GM12878 (cell line): Measurements from ENCODE around the gene MGMT. TPM values are rescaled to one million over a fixed set of nuclear protein-coding genes. Genes with fewer than 3 reads are reported as not detected.

ENCODE experiments used
- ATF7 ChIP-seq: fragments of 450-650 bp; IDR thresholded peaks from 2 replicates; pipeline ENCODE4 v1.6.1; 2016; ENCODE audit warnings: low read depth, mild to moderate bottlenecking
- CBX3 ChIP-seq: fragments of 200-600 bp; sonication (generic); IDR thresholded peaks from 2 replicates; pipeline ENCODE4 v1.6.1; 2016; ENCODE audit warnings: low read depth, borderline replicate concordance
- CBX5 ChIP-seq: sonication (generic); IDR thresholded peaks from 2 replicates; pipeline ENCODE4 v1.6.1; 2016; ENCODE audit warnings: low read depth, moderate library complexity, mild to moderate bottlenecking, inconsistent platforms
- CEBPB ChIP-seq, 2 experiments: fragments of 150-350 bp in 1 of 2; IDR thresholded peaks; 2 replicates each; pipeline ENCODE4 v1.6.1; 2012 to 2014; ENCODE audit warnings: low read depth in 2 of 2, low read length in 2 of 2, borderline replicate concordance in 1 of 2, inconsistent platforms in 1 of 2
- CHD4 ChIP-seq: fragments of 200-600 bp; sonication (generic); IDR thresholded peaks from 2 replicates; pipeline ENCODE4 v1.6.1; 2016; ENCODE audit warnings: mild to moderate bottlenecking
- EZH2 ChIP-seq: IDR thresholded peaks from 2 replicates; pipeline ENCODE4 v1.6.1; 2012; ENCODE audit warnings: low read depth, mild to moderate bottlenecking, control low read depth, inconsistent platforms, low read length, borderline replicate concordance; ENCODE audit not compliant: control insufficient read depth
- HDAC2 ChIP-seq: fragments of 200-600 bp; sonication (generic); IDR thresholded peaks from 2 replicates; pipeline ENCODE4 v1.6.1; 2017
- NFYA ChIP-seq: IDR thresholded peaks from 2 replicates; pipeline ENCODE4 v1.6.1; 2011; ENCODE audit warnings: low read depth, mild to moderate bottlenecking, low read length, improper control_type of control experiment, borderline replicate concordance
- NR2C2 ChIP-seq: IDR thresholded peaks from 2 replicates; pipeline ENCODE4 v1.6.1; 2011; ENCODE audit warnings: borderline replicate concordance, low read depth; ENCODE audit not compliant: control insufficient read depth, insufficient read length
- POU2F2 ChIP-seq: IDR thresholded peaks from 3 replicates; pipeline ENCODE4 v1.6.1; 2011; ENCODE audit warnings: low read depth, mild to moderate bottlenecking, low read length, borderline replicate concordance
- SP1 ChIP-seq: IDR thresholded peaks from one replicate; pipeline ENCODE4 v1.6.1; 2011; ENCODE audit warnings: low read depth, low read length
- STAT1 ChIP-seq: fragments of 450-650 bp; conservative IDR thresholded peaks from 2 replicates; pipeline ENCODE4 v1.6.1; 2014; ENCODE audit warnings: antibody characterized with exemption, mild to moderate bottlenecking
- SUPT20H ChIP-seq: IDR thresholded peaks from 2 replicates; pipeline ENCODE4 v1.6.1; 2011; ENCODE audit warnings: low read depth, mild to moderate bottlenecking, low read length, moderate library complexity, borderline replicate concordance; ENCODE audit not compliant: control insufficient read depth
- TCF7 ChIP-seq: IDR thresholded peaks from 2 replicates; pipeline ENCODE4 v1.6.1; 2014; ENCODE audit warnings: antibody characterized with exemption, borderline replicate concordance
- USF1 ChIP-seq: IDR thresholded peaks from 2 replicates; pipeline ENCODE4 v1.6.1; 2011; ENCODE audit warnings: borderline replicate concordance, low read depth, mild to moderate bottlenecking, moderate library complexity, mixed read lengths, low read length; ENCODE audit not compliant: insufficient read depth; ENCODE audit errors: extremely low read length
- WRNIP1 ChIP-seq: IDR thresholded peaks from 2 replicates; pipeline ENCODE4 v1.6.1; 2011; ENCODE audit warnings: low read depth, low read length, improper control_type of control experiment, borderline replicate concordance
- ZBTB11 ChIP-seq: fragments of 450-650 bp; formaldehyde crosslinking; IDR thresholded peaks from 2 replicates; pipeline ENCODE4 v1.5.0; 2022; ENCODE audit warnings: mild to moderate bottlenecking, missing genetic modification characterization
- ZNF384 ChIP-seq: IDR thresholded peaks from 2 replicates; pipeline ENCODE4 v1.6.1; 2012; ENCODE audit warnings: low read depth, mild to moderate bottlenecking, low read length, improper control_type of control experiment, borderline replicate concordance
- ZNF687 ChIP-seq: fragments of 450-650 bp; IDR thresholded peaks from 2 replicates; pipeline ENCODE4 v1.6.1; 2017; ENCODE audit warnings: mild to moderate bottlenecking, moderate library complexity
- polyA plus RNA-seq, 11 experiments: library from polyadenylated mRNA; depleted of rRNA in 4 of 11; unstranded in 6 of 11; stranded (reverse) in 5 of 11; fragments of >200 nt; fragmentation: Nextera tagmentation in 4 of 11; fragmentation: Illumina TruSeq in 1 of 11; extraction: Ambion mirVana in 4 of 11; extraction: Trizol in 1 of 11; gene quantifications; 1 replicate in 1 of 11; 2 replicates in 10 of 11; pipeline versions ENCODE4 v1.2.1 to v1.2.3, GENCODE V29; 2011 to 2016; ENCODE audit warnings: inconsistent platforms in 2 of 11, missing spikeins in 2 of 11, low read depth in 1 of 11
- total RNA-seq, 4 experiments: library from RNA; depleted of rRNA in 3 of 4; stranded (reverse); fragments of >200 nt in 3 of 4; fragmentation: Illumina TruSeq in 1 of 4; extraction: Trizol in 1 of 4; gene quantifications; 2 replicates each; pipeline versions ENCODE4 v1.2.1 to v1.2.3, GENCODE V29; 2013 to 2021
- TF ChIP-seq, protein P1 (sequence below): IDR thresholded peaks from 2 replicates; pipeline ENCODE4 v1.6.1; 2011; ENCODE audit warnings: borderline replicate concordance, low read depth, mild to moderate bottlenecking, moderate library complexity, low read length; ENCODE audit not compliant: insufficient read depth, poor library complexity, severe bottlenecking

The MGMT gene
- total and polyA plus RNA-seq, 10 of the 15 experiments (the other 5 are each of a cell fraction or from before 2014, with no cell fraction given), result 0.16 to 24.2 (median 13.3) TPM

GRCh38 chr10:129501652-129502436 lies 34.8 kb downstream of the MGMT start (continued):
- TF ChIP-seq WRNIP1 (no peak), SUPT20H (no peak), ZNF384 (no peak), ZBTB11 (CRISPR knock-in tag) (no peak), NR2C2 (no peak), EZH2 (no peak), CHD4 (no peak), CBX5 (no peak), USF1 (no peak), TCF7 (no peak), CBX3 (no peak), ZNF687 (no peak), ATF7 (no peak), HDAC2 (no peak), CEBPB (IDR thresholded peaks at IDR 0.05; ENCODE audit: borderline replicate concordance in 1 of 2, low read depth in 2 of 2, low read length in 2 of 2) (no peak), POU2F2 (peak; percentile 45; the same call in 1 of the 3 replicates), NFYA (no peak), STAT1 (no peak), SP1 (peak; percentile 7)
- TF ChIP-seq, protein P1, sequence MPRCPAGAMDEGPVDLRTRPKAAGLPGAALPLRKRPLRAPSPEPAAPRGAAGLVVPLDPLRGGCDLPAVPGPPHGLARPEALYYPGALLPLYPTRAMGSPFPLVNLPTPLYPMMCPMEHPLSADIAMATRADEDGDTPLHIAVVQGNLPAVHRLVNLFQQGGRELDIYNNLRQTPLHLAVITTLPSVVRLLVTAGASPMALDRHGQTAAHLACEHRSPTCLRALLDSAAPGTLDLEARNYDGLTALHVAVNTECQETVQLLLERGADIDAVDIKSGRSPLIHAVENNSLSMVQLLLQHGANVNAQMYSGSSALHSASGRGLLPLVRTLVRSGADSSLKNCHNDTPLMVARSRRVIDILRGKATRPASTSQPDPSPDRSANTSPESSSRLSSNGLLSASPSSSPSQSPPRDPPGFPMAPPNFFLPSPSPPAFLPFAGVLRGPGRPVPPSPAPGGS, result no peak
